Inferior parietal cortex (tissue), 1 donor: Measurements from ENCODE around the gene ATP9A.
A peak's percentile ranks its signal among the peaks of the same experiment; 100 is the strongest.

Experiments used
- DNase-seq: peaks from one replicate; pipeline ENCODE4 v3.0.0-alpha.2; 2016; ENCODE audit errors: extremely low spot score

The ATP9A gene

GRCh38 chr20:51628533-51629398, 139.4 kb downstream of the ATP9A start:
- DNase-seq, result no peak

GRCh38 chr20:51627586-51627985, 140.6 kb downstream of the ATP9A start:
- no peak for DNase-seq

GRCh38 chr20:51625105-51625504, 143.1 kb downstream of the ATP9A start:
- no peak for DNase-seq

- peak; percentile 66 for DNase-seq
Measured at GRCh38 chr20:51624157-51624731, 143.9 kb downstream of the ATP9A start.

- no peak for DNase-seq
Measured at GRCh38 chr20:51623255-51623654, 144.9 kb downstream of the ATP9A start.

- DNase-seq, result no peak
Measured at GRCh38 chr20:51622004-51622874, 146.0 kb downstream of the ATP9A start.

GRCh38 chr20:51620432-51620831, 147.8 kb downstream of the ATP9A start:
- no peak for DNase-seq

GRCh38 chr20:51616060-51616459, 152.1 kb downstream of the ATP9A start:
- DNase-seq, result no peak

GRCh38 chr20:51614687-51615086, 153.5 kb downstream of the ATP9A start:
- DNase-seq, result no peak

- DNase-seq, result no peak
Measured at GRCh38 chr20:51613580-51613979, 154.6 kb downstream of the ATP9A start.

- DNase-seq, result no peak
Measured at GRCh38 chr20:51612896-51613295, 155.3 kb downstream of the ATP9A start.

GRCh38 chr20:51611625-51611890, 156.6 kb downstream of the ATP9A start:
- DNase-seq, result no peak

- no peak for DNase-seq
Measured at GRCh38 chr20:51610761-51611624, 157.2 kb downstream of the ATP9A start.

GRCh38 chr20:51610111-51610510, 158.1 kb downstream of the ATP9A start:
- no peak for DNase-seq

GRCh38 chr20:51609251-51609650, 158.9 kb downstream of the ATP9A start:
- no peak for DNase-seq

GRCh38 chr20:51608061-51608460, 160.1 kb downstream of the ATP9A start:
- no peak for DNase-seq

- DNase-seq, result no peak
Measured at GRCh38 chr20:51607170-51607569, 161.0 kb downstream of the ATP9A start.

- no peak for DNase-seq
Measured at GRCh38 chr20:51604851-51605250, 163.3 kb downstream of the ATP9A start.

GRCh38 chr20:51602131-51602530, 166.1 kb downstream of the ATP9A start:
- DNase-seq, result no peak

- no peak for DNase-seq
Measured at GRCh38 chr20:51600950-51601349, 167.2 kb downstream of the ATP9A start.

- DNase-seq, result no peak
Measured at GRCh38 chr20:51600016-51600420, 168.2 kb downstream of the ATP9A start.

- DNase-seq, result no peak
Measured at GRCh38 chr20:51598556-51598955, 169.6 kb downstream of the ATP9A start.
